Measurements from ENCODE around the gene GSK3B.

DNA sequence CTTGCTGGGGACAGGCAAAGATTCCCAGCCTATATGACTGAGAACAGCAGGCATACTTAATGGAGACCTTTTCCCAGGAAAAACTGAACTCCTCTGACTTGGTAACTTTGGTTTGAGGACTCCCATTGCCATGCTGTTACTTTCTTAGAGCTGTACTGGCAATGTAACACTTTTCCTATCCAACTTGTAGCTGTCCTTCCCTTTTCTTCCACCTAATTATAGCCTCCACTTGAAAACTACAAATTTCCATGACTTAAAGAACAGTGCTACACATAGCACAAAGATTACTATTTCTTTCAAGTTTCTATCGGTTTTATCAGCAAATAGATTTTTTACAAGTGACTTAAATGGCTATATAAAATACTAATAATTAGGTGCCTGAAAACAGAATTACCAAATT, 116.9 kb downstream of the GSK3B start:
- TF ChIP-seq EZH2phosphoT487 (IDR thresholded peaks at IDR 0.05; ENCODE audit: insufficient read depth, low read depth), result no peak
- TF ChIP-seq EZH2 (IDR thresholded peaks at IDR 0.05; ENCODE audit: insufficient read depth, poor library complexity, severe bottlenecking), result no peak
